GM21723 (cell line): ENCODE data around the gene DACT2.
"Not testable (repeated sequence)": the region's sequence is repeated elsewhere in the genome, so short reads cannot be mapped to it uniquely, and the experiment has no call there.

Experiments used
- ATAC-seq: cut with Tn5 transposase; IDR thresholded peaks from one replicate; pipeline ENCODE4 v1.9.1; 2021; ENCODE audit warnings: mild to moderate bottlenecking, moderate library complexity; ENCODE audit not compliant: unreplicated experiment

The DACT2 gene

DNA sequence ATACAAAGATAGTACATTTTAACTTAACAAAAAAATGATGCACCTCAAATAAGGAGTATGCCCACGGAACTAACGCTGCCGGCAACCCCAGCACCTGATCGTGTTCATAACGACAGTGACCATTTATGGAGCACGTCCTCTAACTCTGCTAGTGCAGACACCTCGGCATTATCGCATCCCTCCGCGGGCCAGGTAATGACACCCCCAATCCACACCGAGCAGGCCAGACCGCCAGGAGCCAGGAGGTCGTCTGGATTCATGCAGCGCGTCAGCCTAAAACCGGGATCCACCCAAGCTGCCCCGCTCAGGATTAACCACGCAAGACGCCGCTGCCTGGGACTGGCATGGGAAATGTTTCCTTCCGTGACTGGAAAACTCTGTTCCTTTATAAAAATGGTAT, 34.1 kb downstream of the DACT2 start:
- no peak for ATAC-seq

DNA sequence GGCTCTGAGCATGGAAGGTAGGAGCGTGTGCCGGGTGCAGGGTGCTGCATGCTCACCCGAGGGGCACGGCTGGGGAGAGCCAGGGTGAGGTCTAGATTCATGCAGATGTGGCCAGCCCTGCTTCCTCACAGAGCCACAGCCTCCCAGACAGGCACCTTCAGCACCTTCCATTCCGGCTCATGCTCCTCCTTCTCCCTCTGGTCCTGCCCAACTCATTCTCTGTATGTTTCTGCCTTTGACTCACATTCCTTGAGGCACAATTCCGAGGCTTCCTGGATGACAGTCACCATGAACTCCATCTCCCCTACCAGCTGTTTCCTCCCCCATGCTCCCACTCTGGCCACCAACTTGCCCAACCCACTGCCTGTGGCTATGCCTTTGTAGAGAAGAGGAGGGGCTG, 35.4 kb downstream of the DACT2 start:
- no peak for ATAC-seq

DNA sequence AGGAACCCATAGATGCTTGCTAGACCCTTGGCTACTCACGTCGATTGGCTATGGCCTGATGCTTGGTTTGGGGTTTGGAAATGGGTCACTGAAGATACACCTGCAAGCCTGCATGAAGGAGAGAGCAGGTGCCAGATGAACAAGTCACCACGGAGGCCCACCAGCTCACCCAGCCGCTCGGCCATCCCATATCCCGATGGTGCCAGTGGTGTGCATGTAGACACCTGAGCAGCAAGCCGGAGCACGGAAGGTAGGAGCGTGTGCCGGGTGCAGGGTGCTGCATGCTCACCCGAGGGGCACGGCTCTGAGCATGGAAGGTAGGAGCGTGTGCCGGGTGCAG, 35.9 kb downstream of the DACT2 start:
- ATAC-seq = no peak

DNA sequence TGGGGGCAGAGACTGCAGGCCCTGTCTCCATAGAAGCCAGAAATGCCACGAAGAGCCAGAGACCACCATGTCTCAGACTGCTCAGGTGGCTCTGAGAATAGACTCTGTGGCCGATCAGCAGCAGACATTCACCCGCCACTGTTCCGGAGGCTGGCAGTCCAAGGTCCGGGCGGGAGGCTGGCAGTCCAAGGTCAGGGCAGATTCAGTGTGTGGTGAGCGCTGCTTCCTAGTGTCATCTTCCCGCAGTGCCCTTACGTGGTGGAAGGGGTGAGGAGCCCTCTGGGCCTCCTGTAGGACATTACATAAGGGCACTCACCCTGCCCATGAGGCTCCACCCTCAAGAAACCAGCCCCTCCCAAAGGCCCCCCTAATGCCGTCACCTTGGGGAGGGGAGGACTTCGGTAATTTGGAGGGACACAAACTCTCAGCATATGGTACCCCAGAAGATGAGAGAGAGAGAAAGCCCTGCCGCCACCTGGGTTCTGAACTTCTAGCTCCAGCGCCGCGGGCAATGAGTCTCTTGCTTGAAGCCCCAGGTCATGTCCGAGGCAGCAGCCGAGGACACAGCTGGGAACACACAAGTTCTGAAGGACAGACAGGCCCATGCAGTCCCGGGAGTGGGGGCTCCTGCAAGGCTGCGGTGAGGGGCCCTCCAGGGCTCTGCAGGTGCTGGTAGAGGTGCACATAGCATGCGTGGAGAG, 36.4 kb downstream of the DACT2 start:
- ATAC-seq = no peak

DNA sequence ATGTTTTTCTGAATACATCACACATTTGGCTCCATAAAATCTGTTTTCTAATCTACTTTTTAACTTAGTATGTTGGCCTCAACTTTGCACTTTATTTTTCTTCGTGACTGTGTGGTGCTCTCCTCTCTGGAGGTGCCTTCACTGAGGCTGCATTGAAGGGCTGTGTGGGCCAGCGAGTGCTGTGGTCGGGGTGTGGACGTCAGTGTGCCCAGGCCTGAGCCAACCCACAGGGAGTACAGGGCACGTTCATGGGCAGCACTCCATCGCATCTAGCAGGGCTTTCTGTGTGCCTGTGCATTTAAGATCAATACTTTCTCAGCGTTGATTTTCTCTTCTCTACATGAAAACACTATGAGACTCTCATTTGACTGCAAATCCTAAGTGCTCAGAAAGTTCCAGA, 37.8 kb downstream of the DACT2 start:
- ATAC-seq = no peak

DNA sequence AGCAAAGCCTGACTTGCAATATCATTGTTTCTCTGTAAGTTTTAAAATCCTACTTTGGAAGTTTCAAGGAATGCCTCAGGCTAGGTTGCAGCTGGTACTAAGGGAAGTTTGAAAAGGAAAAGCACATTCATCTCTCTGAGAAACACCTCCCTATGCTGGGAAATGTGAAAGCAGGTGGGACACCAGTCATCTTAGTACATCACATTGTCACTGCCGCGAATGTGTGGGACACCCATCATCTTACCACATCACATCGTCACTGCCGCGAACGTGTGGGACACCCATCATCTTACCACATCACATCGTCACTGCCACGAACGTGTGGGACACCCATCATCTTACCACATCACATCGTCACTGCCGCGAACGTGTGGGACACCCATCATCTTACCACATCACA, 38.3 kb downstream of the DACT2 start:
- not testable (repeated sequence) for ATAC-seq

DNA sequence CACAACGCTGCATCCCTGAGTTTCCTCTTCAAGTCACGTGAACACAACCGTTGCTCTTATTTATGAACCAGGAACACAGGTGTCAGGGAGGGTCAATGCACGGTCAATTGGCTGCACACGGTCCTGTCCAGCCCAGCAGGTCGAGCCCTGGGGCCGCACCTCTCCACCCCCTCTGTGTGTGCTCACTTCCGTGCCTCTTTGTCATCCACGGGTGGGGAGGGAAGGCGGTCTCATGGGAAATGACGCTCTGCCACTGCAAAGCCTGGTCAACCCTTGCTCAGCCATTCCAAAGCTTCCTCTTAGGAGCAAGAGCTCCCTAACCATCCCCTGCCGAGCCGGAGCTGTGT, 38.7 kb downstream of the DACT2 start:
- ATAC-seq = no peak

DNA sequence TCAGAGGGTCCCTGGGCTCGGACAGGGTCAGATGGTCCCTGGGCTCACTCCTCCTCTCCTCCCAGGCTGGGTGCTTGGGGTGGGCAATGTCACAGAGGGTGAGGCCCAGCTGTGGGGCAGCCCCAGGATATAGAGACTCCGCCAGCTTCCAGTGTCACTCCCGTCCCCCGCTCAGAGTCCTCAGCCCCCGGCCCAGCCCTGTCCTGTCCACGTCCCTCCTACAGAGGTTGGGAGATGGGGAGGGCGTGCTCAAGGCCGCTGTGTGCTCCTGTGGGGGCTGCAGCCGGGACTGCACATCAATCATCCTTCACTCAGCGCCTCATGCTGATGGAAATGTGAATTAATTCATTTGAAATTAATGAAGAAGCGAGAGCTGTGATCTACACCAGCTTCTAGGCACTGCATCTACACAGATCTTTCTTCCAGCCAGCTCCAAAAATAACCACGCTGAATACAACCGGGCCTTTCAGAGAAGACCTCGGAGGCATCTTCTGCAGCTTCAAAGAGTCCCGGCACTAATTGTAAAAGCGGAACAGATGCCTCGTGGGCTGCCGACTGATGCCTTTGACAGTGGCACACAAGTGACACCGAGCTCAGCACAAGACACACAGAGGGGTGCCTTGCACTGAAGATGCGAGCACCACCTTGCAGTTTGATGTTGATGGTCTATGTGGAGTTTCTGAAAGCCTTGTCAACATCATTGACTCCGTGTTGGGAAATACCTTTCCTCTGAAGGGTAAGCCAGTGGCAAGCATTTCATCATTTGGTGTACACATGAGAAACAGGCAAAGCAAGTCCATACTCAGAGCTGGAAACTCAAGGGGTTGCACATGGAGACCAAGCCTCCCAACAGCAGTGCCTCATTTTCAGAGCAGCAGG, 39.3 kb downstream of the DACT2 start:
- no peak for ATAC-seq

DNA sequence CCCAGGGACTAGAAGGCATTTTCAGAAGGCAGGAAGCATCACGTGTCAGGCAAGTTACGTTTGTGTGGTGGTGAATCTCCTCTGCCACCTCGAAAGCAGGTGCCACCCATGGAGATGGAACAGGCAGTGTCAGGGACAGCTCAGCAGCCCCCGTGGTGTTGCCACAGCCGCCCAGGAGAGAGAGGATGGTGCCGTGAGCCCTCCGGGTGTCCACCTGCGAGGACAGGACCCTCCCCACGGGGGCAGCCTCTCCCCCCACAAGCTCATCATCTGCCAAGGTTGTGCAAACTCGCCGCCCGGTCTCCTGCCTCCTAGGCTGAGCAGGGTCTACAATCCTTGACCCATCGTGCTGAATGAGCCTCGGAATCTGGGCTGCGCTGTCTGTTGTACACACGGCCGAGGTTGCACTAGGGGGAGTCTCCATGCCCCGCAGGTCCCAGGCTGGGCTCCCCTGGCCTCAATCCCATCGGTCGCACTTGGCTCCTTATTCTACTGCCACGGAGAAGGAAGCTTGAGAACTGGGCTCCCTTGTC, 40.1 kb downstream of the DACT2 start:
- ATAC-seq = no peak

DNA sequence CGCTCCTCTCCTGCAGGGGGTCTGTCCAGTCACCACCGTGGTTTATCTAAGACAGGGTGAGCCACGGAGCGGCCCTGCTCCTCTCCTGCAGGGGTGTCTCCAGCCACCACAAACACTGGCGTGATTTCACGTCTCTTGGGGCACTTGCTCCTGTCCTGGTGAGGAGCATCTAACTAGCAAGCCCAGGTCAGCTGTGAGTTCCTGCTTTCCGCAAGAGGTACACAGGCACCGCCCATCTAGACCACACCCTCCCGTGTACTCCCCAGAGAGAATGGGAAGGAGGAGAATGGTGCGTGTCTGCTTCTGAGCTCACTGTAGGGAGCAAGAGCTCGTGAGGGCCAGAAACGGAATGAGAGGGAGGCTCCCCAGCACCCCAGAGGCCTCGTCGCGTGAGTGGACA, 40.7 kb downstream of the DACT2 start:
- ATAC-seq = no peak

DNA sequence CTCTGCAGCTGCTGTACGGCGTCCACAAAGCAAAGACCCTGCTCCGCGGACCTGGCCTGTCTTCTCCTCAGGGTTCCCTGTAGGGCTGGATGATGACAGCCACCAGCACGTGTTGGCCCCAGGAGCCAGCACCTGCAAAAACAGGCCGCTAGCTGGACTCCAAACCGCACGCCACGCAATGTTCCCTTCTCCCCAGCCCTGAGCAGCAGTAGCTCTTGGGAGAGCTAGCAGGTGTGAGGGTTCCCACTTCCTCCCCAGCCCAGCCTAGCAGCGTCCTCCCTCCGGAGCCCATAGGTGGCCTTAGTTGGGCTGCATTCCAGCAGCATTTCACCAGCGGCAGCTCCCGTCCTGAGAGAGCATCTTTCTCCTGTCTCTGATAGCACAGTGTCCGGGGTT, 42.3 kb downstream of the DACT2 start:
- ATAC-seq = no peak

DNA sequence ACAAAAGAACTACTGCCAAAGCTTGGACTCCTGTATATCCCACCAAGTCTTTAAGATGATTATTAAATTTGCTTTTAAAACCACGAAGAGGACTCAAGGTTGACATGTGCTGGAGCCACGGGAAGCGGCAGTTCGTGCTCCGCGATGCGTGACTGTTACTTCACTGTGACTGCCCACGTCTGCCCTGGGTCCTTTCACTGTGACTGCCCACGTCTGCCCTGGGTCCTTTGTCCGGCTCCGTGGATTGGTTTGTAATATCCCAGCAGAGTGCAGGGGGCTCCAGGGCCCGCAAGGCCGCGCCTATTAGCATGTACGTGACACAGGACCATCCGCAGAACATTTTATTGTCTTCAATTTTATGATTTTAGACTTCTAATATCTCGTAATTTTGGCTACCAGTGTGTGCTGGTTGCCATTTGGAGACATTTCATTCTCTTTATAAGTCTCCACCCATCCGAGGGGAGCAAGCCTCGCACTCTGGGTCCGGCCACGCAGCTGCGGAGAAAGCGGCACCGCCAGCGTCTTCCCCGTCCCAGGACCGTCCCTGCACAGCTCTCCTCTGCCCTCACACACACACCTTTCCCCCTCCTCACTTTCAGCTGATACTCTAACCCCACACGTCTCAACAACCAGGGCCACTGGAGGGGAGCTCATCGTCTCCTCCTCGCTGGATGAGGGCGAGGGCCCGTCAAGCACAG, 42.9 kb downstream of the DACT2 start:
- ATAC-seq = no peak

DNA sequence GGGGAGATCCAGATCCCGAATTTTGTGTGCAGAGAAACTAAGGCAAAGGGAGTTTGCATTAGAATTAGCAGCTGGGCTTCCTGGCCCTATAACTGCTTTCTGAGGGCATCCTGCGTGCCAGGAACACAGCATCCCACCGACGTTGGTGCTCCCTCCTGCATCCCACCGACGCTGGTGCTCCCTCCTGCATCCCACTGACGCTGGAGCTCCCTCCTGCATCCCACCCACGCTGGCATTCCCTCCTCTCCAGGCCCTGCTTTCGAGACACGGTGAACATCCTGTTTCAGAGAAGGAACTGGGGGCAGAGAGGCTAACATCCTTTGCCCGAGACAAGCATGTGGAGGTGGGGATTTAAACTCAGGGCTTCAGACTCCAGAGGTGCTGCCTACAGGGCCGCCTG, 44.4 kb downstream of the DACT2 start:
- no peak for ATAC-seq

DNA sequence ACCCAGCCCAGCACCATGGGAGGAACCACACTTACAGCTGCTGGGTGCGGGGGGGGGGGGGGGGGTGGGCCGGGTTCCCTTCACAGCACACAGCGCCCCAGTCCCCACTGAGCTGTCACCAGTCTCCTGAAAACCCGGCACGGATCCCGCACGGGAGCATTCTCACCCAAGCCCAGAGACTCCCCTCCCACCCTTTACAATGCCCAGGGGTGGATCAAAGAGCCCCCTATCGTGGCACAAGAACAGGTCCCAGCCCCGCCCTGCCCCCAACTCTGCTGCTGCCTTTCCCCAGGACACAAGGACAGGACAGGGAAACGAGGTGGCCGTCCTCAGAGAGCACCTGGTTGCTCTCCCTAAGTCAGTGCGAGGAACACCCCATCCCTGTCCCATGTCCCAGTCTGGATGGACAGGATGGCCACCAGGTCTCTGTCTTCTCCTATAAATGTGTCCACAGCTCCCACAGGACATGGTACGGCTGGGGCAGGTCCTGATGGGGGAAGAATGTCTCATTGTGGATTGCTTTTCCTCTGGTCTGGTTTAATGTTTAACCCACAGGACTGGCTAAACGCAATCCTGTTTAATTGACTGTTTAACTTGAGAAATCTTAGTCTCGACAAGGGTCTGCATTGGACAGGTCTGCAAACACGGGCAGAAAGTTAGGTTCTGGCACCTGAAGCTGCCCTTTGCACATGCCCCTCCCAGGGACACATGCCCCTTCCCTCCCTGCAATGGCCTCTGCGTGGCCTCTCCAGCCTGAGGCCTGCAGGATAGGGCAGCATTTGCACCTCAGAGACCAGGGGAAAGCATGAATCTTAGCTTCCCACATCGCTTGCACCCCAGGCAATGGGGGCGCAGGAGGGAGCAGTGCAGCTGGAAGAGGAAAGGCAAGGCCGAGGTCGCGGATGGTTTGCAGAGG, 45.3 kb downstream of the DACT2 start:
- ATAC-seq = no peak

DNA sequence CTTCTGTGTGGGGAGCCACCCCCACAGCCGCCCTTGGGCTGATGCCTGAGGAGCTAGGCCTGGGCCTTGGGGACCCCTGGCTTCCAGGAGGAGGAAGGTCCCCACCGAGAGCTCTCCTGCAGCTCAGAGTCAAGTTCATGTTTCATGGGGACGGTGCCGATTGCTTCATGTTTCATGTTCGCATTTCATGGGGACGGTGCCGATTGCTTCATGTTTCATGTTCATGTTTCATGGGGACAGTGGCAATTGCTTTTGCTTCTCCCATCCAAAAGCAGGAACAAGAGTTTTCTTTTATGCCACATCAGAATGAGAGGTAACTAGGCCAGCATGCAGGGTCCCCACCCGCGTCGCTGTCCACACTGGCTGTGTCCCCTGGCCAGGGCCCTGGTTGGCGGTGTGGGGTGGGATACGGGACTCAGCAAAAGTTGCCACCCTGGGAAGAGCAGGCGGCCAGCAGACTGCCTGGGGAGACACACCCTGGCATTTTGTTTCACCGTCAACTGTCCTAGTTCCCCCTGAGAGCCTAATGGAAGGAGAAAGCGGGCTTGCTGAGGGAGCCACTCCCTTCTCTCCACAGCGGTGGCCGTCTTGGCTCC, 46.0 kb downstream of the DACT2 start:
- ATAC-seq = no peak

DNA sequence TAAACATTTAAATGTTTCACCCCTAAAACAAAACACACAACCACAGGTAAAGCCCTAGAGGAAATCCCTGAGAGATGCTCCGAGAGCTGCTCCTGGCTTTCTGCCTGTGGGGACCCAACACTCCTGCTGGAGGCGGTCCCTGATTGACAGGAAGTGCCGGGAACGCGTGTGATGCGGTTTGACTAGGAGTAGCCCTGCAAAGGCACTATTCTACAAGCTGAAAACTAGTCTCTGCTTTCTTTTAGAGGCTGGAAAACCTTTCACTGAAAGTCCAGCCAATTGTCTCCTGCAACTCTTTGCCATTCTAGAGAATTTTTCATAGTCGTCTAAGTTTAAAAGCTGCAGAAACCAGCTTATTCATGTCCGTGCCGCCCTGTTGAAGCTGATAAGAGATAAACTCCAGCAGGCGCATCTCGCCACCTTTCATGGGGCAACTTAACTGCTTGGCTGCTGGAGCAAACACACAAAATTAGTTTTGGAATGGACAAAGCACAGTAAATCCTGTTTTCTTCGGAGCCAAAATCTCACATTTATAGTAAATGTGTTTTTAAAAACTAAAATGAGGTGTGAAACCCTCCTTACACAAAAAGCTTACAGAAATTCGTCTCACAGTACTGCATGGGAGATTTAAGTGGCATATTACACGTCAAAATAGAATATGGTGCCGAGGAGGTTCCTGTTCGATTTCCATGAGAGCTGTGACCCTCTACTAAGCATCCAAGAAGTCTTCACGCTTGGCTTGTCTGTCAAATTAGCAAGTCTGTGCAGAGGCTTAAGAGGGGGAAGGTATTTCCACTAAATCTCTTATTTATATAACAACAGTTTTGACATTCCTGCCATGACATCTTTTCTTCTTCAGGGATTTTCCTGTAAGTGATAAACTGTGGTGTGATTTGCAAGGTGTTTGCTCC, 46.9 kb downstream of the DACT2 start:
- no peak for ATAC-seq

DNA sequence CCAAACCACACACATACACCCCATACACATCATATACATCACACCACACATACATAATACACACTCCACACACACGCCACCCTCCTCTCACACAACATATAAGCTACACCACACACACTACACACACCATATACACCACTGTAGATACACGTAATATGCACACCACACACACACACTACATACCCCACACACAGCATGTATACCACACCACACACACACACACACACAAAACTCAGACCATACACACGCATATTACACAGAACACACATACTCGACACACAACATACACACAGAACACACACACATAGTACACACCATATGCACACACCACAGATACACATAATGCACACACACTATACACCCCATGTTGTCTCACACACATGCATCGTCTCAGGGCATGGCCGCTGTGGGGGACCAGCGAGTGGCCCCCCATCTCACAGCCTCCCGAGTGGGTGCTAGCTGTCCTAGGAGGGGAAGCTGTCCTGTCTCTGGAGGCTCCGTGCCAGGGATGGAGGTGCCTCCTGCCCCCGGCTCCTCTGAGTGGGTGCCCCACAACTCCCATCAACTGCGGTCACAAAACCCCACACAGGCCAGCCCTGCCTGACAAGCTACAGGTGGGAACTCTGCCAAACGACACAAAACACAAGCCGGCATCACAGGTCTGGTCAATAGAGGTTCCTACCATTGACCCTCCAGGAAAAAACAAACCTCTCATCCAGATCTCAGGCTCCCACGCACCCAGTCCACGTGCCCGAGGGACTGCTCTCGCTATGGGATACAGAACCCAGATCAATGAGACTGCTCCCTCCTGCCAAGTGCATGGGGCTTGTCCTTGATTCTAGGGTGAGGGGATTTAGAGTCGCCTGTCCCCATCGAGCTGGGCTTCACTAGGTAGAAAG, 49.1 kb downstream of the DACT2 start:
- no peak for ATAC-seq
